Tongue (tissue), 2 donors: Measurements from ENCODE around the gene CNTFR. TPM values are rescaled to one million over a fixed set of nuclear protein-coding genes. Genes with fewer than 3 reads are reported as not detected.

ENCODE experiments used
- DNase-seq: peaks from one replicate; pipeline ENCODE4 v3.0.0-alpha.2; 2015
- total RNA-seq: library from RNA; depleted of rRNA; stranded (reverse); fragments of >200 nt; gene quantifications from one replicate; pipeline ENCODE4 v1.2.3, GENCODE V29; 2014

Gene CNTFR
- total RNA-seq, 1 donor from 2014 or later: 6.2 TPM

GRCh38 chr9:34572092-34572491 lies 17.4 kb downstream of the CNTFR start:
- no peak for DNase-seq

DNA sequence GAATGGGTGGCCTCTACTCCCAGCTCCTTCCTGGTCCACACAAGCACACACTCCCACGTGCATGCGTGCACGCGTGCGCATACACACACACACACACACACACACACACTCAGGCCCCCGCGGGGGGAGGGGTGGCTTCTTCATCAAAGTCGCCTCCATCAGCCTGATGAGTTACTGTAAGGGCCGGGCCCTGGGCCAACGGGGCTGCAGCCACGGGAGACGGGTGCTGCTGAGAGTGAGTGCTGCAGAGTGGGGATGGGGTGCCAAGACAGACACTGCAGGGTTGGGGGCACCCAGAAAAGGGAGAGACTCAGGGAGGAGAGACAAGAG lies 18.1 kb downstream of the CNTFR start:
- DNase-seq: no peak

DNA sequence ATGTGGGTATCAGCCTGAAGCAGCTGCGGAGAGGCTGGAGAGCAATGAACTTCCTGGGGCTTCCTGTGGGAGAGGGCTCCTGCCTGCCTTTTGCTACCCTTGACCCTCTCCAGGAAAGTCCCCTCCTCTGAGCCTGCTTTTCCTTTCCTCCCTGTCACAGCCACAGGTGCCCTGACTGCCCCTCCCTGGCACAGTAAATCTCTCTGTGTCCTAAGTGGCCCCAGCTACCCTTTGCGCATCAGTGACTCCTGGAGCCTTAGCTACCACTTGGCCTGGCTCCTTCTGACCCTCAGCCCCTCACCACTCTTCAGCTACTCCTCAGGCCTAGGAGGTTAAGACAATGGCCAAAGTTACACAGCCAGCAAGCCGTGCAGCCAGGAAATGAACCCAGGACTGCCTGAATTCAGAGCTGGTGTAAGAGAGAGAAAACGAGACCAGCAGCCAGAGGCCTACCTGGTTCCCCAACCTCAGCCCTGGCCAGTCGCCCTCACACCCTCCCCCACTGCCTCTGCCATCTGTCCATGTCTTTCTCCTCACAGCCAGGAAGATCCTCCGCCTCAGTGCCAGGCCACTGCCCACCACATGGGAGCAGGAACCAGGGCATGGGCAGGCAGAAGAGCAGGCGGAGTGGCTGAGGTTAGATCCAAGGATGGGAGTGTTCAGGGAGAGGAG lies 18.6 kb downstream of the CNTFR start:
- no peak for DNase-seq

- peak; percentile 79 for DNase-seq
Observed at GRCh38 chr9:34570376-34570775, 19.1 kb downstream of the CNTFR start.

DNA sequence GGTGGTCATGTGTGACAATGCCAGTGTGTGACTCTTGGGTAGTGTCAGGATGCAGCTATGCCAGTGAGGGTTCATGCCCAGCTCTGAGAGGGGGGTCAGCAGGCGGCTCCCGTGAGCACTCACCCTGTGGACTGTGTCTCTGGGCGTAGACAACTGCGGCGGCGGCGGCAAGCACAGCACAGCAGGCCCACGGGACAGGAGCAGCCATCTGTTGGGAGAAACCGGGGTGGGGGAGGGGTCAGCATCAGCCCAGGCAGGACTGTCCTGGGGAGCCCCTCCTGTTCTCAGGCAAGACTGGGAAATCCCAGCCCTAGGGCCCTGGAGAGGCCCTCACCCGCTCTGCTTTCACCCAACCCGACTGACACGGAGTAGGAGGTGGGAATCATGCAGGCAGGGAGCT lies 20.8 kb downstream of the CNTFR start:
- no peak for DNase-seq

- DNase-seq: no peak
Observed at GRCh38 chr9:34568133-34568532, 21.4 kb downstream of the CNTFR start.

DNA sequence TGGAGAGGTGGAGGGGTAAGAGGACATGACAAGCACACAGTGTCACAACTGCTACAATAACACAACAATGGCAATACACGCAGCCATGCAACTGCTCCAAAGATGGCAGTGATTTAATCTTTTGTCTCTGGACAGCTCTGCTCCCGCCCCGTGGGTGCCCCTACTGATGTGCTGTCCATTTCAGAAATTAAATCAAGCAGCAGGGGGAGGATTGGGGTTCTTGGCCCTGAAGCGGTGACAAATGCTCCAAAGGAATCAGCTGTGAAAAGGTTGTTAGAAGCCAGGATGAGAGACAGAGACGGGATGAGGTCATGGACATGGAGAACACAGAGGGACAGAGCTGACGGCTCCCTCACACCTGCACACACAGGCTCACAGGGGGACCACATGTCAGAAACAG lies 22.6 kb downstream of the CNTFR start:
- no peak for DNase-seq

DNA sequence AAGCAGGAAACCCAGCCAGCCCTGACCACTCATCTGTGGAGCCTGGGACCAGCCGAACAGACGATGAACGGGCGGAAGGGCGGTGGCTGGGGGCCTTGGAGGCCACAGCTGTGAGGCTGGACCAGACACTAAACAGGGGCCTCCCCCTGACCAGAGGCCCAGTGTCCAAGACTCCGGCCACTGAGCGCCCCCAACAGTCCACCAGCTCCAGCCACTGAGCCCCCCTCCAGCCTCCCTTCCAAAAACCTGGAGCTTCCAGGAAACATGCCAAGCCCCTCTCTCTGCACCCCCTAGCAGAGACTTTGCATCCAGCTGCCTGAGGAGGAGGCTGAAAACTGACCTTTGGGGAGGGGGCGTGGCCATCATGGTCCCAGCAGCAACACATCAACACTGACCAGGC lies 23.2 kb downstream of the CNTFR start:
- peak; percentile 68 for DNase-seq

GRCh38 chr9:34565856-34566255 lies 23.7 kb downstream of the CNTFR start:
- no peak for DNase-seq

DNA sequence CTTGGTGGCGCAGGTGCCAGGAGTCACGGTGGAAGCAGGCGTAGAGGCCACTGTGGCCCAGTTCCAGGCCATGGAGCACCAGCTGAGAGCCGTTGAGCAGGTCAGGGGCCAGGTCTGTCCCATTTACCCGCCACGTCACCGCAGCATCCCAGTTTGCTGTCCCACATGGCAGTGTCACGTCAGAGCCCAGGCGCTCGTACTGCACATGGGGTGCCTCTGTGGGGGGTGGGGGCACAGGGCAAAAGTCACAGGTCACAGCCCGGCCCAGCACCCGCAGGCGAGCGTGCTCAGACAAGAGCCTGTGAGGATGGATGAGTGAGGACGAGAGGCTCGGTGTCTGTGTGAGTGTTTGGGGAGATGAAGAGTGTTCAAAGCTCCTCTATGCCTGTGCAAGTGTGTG lies 24.9 kb downstream of the CNTFR start:
- DNase-seq: no peak

DNA sequence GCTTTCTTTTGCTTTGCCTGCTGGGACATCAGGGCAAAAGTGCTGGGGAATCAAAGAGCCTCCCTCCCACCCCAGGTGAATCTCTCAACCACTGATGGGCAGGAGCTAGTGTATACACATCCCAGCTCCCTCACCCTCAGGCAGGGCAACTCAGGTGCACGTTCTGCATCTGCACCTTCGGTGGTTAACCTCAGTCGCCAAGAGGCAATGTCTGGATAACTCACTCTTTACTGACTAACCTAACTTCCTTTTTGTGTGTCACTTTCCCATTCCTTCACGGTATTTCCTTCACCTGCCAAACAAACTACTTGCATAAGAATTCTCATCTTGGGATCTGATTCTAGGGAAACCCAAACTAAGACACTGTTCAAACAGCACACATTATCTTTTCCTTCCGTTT lies 26.3 kb downstream of the CNTFR start:
- DNase-seq: no peak

- no peak for DNase-seq
Observed at GRCh38 chr9:34562135-34562745, 27.3 kb downstream of the CNTFR start.

DNA sequence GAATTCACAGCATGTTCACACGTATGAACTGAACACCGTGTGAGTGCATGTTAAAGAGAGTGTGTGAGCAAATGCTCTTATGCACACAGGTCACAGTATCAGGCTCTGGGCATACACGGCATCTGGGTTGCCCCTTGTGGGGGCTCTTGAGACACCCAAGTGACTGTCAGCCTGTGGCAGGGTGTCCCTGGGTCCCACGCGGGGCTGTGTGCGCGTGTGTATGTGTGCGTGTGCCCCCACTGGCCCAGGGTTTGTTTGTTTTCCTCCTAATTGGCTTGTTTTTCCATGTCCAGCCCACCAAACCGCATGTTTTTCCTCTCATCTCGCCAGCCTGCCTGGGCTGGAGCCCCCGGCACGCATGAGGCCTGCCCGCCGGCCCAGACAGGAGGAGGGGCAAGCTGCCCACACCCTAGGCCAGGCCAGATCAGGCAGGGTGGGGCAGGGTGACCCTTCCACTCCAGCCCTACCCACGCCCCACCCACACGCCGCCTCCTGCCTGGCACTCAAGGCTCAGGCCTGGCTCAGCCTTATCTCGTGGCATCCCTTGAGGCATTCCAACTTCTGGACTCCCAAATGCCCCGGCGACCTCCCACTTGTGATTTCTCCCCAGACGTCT lies 28.8 kb downstream of the CNTFR start:
- no peak for DNase-seq

DNA sequence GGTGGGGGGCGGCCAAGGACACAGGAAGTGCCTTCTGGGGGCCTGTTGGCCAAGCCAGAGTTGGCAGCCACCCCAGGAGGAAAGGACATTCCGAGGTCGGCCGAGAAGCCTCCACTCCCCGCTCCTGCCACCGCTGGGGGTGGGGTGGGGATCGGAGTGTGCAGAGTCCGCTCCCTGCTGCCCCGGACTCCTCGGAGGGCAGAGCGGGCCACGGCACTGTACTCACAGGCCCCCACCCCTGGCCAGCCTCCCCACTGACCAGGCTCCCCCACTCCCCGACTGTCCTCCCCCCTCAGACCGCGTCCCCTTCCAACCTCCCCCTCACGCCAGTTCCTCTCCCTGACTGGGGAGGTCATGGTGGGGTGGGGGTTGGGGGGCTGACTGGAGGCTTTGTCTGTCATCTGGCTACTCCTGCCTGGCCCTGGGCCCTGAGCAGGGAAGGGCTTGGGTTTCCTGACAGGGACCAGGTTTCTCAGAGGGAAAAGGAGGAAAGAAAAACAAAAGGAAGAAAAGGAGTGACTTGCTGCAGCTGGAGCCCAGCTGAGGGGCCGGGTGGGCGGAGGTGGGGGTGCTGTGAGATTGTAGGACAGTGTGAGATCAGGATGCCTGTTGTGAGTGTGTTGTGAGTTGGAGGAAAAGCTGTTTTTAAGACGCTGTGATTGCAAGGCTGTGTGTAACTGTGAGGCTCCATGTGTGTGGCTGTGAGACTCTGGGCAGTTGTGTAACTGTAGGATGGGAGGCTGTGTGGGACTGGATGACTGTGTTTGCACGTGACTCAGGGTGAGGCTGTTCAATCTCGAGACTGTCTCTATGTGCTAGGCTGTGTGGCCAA lies 29.7 kb downstream of the CNTFR start:
- DNase-seq: peak; percentile 75

- peak; percentile 87 for DNase-seq
Observed at GRCh38 chr9:34558919-34559623, 30.5 kb downstream of the CNTFR start.

- peak; percentile 30 for DNase-seq
Observed at GRCh38 chr9:34558364-34558763, 31.2 kb downstream of the CNTFR start.

DNA sequence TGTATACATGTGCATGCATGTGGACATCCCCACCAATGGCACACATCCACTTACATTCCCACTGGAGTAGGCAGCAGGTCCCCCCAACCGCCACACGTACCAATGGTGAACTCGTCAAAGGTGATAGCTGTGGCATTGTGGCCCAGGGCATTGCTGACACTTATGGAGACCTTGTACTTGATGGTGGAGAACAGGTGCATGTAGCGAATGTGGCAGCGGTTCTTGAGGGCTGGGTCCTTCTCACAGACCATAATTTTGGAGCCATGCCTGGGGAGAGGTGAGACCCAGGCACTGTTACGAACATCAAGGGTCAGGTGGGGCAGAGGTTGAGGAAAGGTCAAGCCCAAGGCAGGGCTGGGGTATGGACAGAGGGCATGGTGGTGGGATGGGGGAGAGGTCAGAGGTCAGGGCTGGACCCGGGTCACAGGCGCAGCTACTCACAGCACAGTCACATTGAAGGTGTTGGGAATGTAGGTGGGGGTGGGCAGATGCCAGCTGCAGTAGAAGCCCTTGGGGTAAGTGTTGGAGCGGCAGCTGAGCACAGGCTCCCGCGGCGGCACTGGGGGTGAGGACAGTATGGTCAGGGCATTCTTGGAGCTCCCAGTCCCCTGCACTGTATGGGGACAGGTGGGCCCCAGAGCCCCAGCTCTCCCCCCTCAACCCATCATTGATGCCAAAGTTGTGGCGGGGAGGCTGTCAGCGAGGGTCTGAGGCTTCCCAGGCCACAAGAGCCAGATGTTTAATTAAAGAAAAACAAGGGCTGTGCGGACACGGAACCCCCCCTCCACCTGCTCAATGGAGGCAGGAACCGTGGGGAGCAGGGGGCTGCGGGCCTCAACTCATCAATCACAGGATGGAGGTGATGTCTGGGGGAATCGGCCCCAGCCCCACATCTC lies 31.9 kb downstream of the CNTFR start:
- DNase-seq: peak; percentile 63

DNA sequence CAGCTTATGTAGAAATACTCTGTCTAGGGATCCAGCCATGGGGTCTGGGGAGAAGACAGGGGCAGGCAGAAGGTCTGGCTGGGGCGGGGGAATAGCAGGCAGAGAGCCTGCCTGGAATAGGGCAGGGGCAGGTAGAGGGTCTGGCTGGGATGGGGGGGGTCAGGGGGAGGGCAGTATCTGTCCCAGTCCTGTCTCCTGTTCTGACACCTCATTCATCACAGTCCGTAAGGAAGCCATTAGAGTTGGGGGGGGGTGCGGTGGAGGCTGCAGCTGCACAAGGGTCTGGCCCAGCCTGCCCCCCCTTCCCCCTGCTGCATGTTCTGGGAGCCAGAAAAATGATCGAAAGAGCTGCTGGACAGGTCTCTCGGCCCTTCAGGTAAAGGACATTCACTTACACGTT lies 32.6 kb downstream of the CNTFR start:
- DNase-seq: no peak

DNA sequence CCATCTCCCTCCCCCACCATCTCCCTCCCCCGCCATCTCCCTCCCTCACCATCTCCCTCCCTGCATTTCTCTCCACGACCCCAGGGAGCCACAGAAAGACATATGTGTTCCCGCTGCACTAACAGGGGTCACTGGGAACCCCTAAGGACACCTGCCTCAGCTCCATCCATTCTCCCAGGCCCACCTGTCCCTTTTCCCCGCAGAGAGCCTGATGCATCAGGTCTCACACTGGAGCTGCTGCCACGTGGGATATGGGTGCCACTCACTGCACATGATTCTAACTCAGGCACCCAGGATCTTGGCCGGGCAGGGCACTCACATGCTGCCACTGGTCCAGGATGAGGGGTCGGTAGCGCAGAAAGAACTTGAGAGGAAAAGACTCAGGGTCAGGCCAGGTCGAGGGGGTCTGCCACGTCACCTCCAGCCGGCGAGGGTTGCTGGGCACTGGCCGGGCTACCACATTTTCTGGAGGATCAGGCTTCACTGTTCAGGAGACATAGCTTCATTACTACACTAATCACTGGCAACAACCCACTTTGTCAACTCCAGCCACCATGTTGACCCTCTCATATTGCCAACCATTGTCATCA lies 33.5 kb downstream of the CNTFR start:
- no peak for DNase-seq

GRCh38 chr9:34555500-34555899 lies 34.0 kb downstream of the CNTFR start:
- no peak for DNase-seq

DNA sequence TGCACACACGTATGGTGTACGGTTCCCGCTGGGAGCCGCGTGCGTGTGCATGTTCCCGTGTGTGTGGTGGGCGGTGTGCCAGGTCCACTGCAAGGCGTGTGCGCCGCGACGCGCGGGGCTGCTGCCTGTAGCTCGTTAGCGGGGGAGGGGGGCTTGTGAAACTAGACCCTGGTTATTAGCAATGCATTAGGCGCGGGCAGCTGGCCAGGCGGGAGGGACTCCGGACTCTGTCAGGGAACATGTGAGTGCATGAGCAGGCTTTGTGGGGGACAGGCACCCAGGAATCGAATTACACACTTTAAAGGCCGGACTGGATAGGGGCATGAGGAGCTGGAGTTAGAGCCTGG lies 34.5 kb downstream of the CNTFR start:
- peak; percentile 84 for DNase-seq
